B cell (primary cell): ENCODE data around the gene ST8SIA6. TPM values are rescaled to one million over a fixed set of nuclear protein-coding genes. Genes with fewer than 3 reads are reported as not detected.

ENCODE experiments used
- ATAC-seq: fragments of 200-7000 bp; cut with Tn5 transposase; one replicate; pipeline ENCODE4 v1.10.0; 2021; ENCODE audit warnings: low read depth, mild to moderate bottlenecking, moderate number of reproducible peaks, moderate library complexity
- CTCF ChIA-PET: fragments of 350-600 bp; sonication (Branson Sonifier 250); formaldehyde crosslinking; loops from one replicate; lab custom pipeline; 2021; ENCODE audit warnings: antibody characterized with exemption, inconsistent platforms; lab: Charles Lee
- POLR2A ChIA-PET: fragments of 350-600 bp; sonication (Branson Sonifier 250); formaldehyde crosslinking; loops from one replicate; lab custom pipeline; 2021; ENCODE audit warnings: antibody characterized with exemption; lab: Charles Lee
- DNase-seq: peaks from one replicate; pipeline ENCODE4 v3.0.0; 2013
- H2AFZ ChIP-seq: 2 replicates; pipeline ENCODE4 v1.6.1; 2012; ENCODE audit warnings: mild to moderate bottlenecking, low read depth, low read length; ENCODE audit not compliant: insufficient read depth, poor library complexity, severe bottlenecking
- H3K27ac ChIP-seq, 2 donors: 1 replicate in 1 of 2; 2 replicates in 1 of 2; pipeline ENCODE4 v1.5.1; 2012 to 2013; ENCODE audit warnings: low read length in 2 of 2, mild to moderate bottlenecking in 2 of 2, moderate library complexity in 1 of 2
- H3K27me3 ChIP-seq, 4 experiments: fragments of 200-600 bp in 1 of 4; sonication (generic) in 1 of 4; replicated peaks in 1 of 4; 1 replicate in 2 of 4; 2 replicates in 2 of 4; pipeline versions ENCODE4 v1.6.1 to v1.7.0; 2013 to 2016; ENCODE audit warnings: low read length in 3 of 4, mild to moderate bottlenecking in 2 of 4, mixed read lengths in 1 of 4, moderate library complexity in 1 of 4; ENCODE audit not compliant: insufficient read depth in 4 of 4, control insufficient read depth in 3 of 4; ENCODE audit errors: control extremely low read depth in 1 of 4
- H3K36me3 ChIP-seq, 2 experiments: replicated peaks in 1 of 2; 1 replicate in 1 of 2; 2 replicates in 1 of 2; pipeline versions ENCODE4 v1.6.1 to v1.7.1; 2013; ENCODE audit warnings: low read length in 1 of 2; ENCODE audit not compliant: insufficient read depth in 2 of 2, control insufficient read depth in 1 of 2; ENCODE audit errors: control extremely low read depth in 1 of 2, extremely low read depth in 1 of 2
- H3K4me1 ChIP-seq, 2 donors: fragments of 200-600 bp in 1 of 2; sonication (generic) in 1 of 2; 1 replicate in 1 of 2; 2 replicates in 1 of 2; pipeline versions ENCODE4 v1.5.1 to v1.6.1; 2013 to 2017; ENCODE audit warnings: low read length in 2 of 2; ENCODE audit not compliant: control insufficient read depth in 2 of 2, insufficient read depth in 2 of 2
- H3K4me2 ChIP-seq: replicated peaks from 2 replicates; pipeline ENCODE3; 2012; ENCODE audit warnings: mild to moderate bottlenecking, low read depth, low read length; ENCODE audit not compliant: poor library complexity, severe bottlenecking
- H3K4me3 ChIP-seq, 5 experiments: fragments of 200-600 bp in 1 of 5; sonication (generic) in 1 of 5; 1 replicate in 3 of 5; 2 replicates in 2 of 5; pipeline versions ENCODE4 v1.5.1 to v1.7.0; 2011 to 2016; ENCODE audit warnings: low read length in 4 of 5, mild to moderate bottlenecking in 4 of 5, low read depth in 2 of 5, control low read depth in 1 of 5, moderate library complexity in 1 of 5; ENCODE audit not compliant: insufficient read depth in 1 of 5; ENCODE audit errors: control extremely low read depth in 1 of 5, extremely low read depth in 1 of 5
- H3K79me2 ChIP-seq: fragments of 200-600 bp; sonication (generic); one replicate; pipeline ENCODE4 v1.6.0; 2016; ENCODE audit warnings: low read length; ENCODE audit not compliant: control insufficient read depth, insufficient read depth
- H3K9ac ChIP-seq: fragments of 200-600 bp; sonication (generic); 2 replicates; pipeline ENCODE4 v1.6.1; 2017; ENCODE audit warnings: mild to moderate bottlenecking, low read length, moderate library complexity
- H3K9me3 ChIP-seq, 3 donors: one replicate each; pipeline versions ENCODE4 v1.6.1 to v1.7.1; 2013; ENCODE audit warnings: low read length in 2 of 3; ENCODE audit not compliant: control insufficient read depth in 2 of 3, insufficient read depth in 1 of 3; ENCODE audit errors: control extremely low read depth in 1 of 3
- H4K20me1 ChIP-seq: 2 replicates; pipeline ENCODE4 v1.6.0; 2012; ENCODE audit warnings: mild to moderate bottlenecking, low read length; ENCODE audit not compliant: insufficient read depth, control insufficient read depth, poor library complexity, severe bottlenecking
- H3K27ac Mint-ChIP-seq: one replicate; pipeline ENCODE4 v1.8.0; 2021; ENCODE audit warnings: mixed read lengths
- H3K27me3 Mint-ChIP-seq: one replicate; pipeline ENCODE4 v1.8.0; 2021; ENCODE audit warnings: mixed read lengths
- H3K4me1 Mint-ChIP-seq: one replicate; pipeline ENCODE4 v1.8.0; 2021; ENCODE audit warnings: mixed read lengths
- H3K4me3 Mint-ChIP-seq: one replicate; pipeline ENCODE4 v1.8.0; 2021; ENCODE audit warnings: mixed read lengths
- H3K9me3 Mint-ChIP-seq: one replicate; pipeline ENCODE4 v1.8.0; 2022; ENCODE audit warnings: mixed read lengths; ENCODE audit not compliant: insufficient read depth
- CTCF ChIP-seq: fragments of 200-600 bp; IDR thresholded peaks from one replicate; pipeline ENCODE4 v1.8.0; 2022; ENCODE audit warnings: antibody characterized with exemption, mild to moderate bottlenecking
- EZH2 ChIP-seq: IDR thresholded peaks from 2 replicates; pipeline ENCODE4 v1.6.1; 2012; ENCODE audit warnings: borderline replicate concordance, low read depth, mild to moderate bottlenecking, moderate library complexity, low read length; ENCODE audit not compliant: insufficient read depth, poor library complexity, severe bottlenecking
- WGBS: methylation state at CpG from one replicate; pipeline ENCODE4 v1.1.5; 2013; ENCODE audit warnings: missing lambda C conversion rate; ENCODE audit not compliant: insufficient coverage; 5-methylcytosine and 5-hydroxymethylcytosine counted together
- intact Hi-C: fragments of 100-400 bp; cut with micrococcal nuclease; formaldehyde crosslinking; loops from one replicate; pipeline ENCODE4 v1.10.0; 2022
- polyA plus RNA-seq: library from polyadenylated mRNA; depleted of rRNA; stranded (reverse); fragments of >200 nt; gene quantifications from 2 replicates; pipeline ENCODE4 v1.2.3, GENCODE V29; 2012
- total RNA-seq, 2 donors: library from RNA; stranded (reverse); fragments of 120-200 nt in 1 of 2; gene quantifications; 1 replicate in 1 of 2; 2 replicates in 1 of 2; pipeline versions ENCODE4 v1.2.3 to v1.2.4, GENCODE V29; 2013 to 2022

ST8SIA6 gene
- total and polyA plus RNA-seq, 2 donors (not counting 1 experiment from before 2014, with no cell fraction given): 0.04 TPM; not detected in 1

- H3K4me3 ChIP-seq: no peak overlapping the region
- intact Hi-C loops: no loop called here
- H3K27ac Mint-ChIP-seq: no peak overlapping the region
- peaks cover 0 to 3% (median 0%) of the 10 kb centered on the region in 4 experiments for H3K27me3 ChIP-seq
- H3K4me1 Mint-ChIP-seq: no peaks in the 10 kb centered on the region
- H3K9me3 Mint-ChIP-seq: no peaks in the 10 kb centered on the region
- 100% methylated on average over 1 of the region's 1 CpG for WGBS
- H3K4me3 Mint-ChIP-seq: no peak overlapping the region
- TF ChIP-seq CTCF (no peak), EZH2 (no peak)
- no peak overlapping the region for H3K4me2 ChIP-seq
- no peak for ATAC-seq
- H4K20me1 ChIP-seq: no peaks in the 10 kb centered on the region
- H3K9me3 ChIP-seq: no peaks in the 10 kb centered on the region
- CTCF ChIA-PET: interaction anchor here (0.6 kb wide), 1 partner anchor 433 kb away, joined by 3 read pairs; no protein-coding TSS in a partner anchor
- H3K79me2 ChIP-seq: no peaks in the 10 kb centered on the region
- no peaks in the 10 kb centered on the region for H3K36me3 ChIP-seq
- DNase-seq: no peak
- H3K27me3 Mint-ChIP-seq: peaks cover 8% of the 10 kb centered on the region
- no peak overlapping the region for H3K27ac ChIP-seq
- no peaks in the 10 kb centered on the region for H3K4me1 ChIP-seq
- no peak overlapping the region for H2AFZ ChIP-seq
- H3K9ac ChIP-seq: no peak overlapping the region
- POLR2A ChIA-PET: no interaction called here
These were observed 74.4 kb downstream of the ST8SIA6 start for GRCh38 chr10:17380016-17380415.

GRCh38 chr10:17379151-17379690, 75.2 kb downstream of the ST8SIA6 start:
- Histone ChIP-seq H3K36me3 (no peaks in the 10 kb centered on the region), H3K4me3 (no peak overlapping the region), H3K4me1 (no peaks in the 10 kb centered on the region), H4K20me1 (no peaks in the 10 kb centered on the region), H3K9ac (no peak overlapping the region), H3K27ac (no peak overlapping the region), H3K79me2 (no peaks in the 10 kb centered on the region), H3K9me3 (no peaks in the 10 kb centered on the region), H3K27me3 (peaks cover 0 to 3% (median 0%) of the 10 kb centered on the region in 4 experiments), H3K4me2 (no peak overlapping the region), H2AFZ (no peak overlapping the region)
- ChIA-PET POLR2A (no interaction called here), CTCF (interaction anchor here (0.6 kb wide), 1 partner anchor 433 kb away, joined by 3 read pairs; no protein-coding TSS in a partner anchor)
- Mint-ChIP-seq H3K4me1 (no peaks in the 10 kb centered on the region), H3K27me3 (peaks cover 8% of the 10 kb centered on the region), H3K27ac (no peak overlapping the region), H3K4me3 (no peak overlapping the region), H3K9me3 (no peaks in the 10 kb centered on the region)
- DNase-seq (no peak), ATAC-seq (no peak)
- TF ChIP-seq CTCF (no peak), EZH2 (no peak)
- WGBS: 67% methylated on average over 3 of the region's 6 CpGs
- intact Hi-C loops: no loop called here
